Fibroblast of skin of abdomen (primary cell): ENCODE results near the gene DNAJB4.
A peak's percentile ranks its signal among the peaks of the same experiment; 100 is the strongest.
"Not testable (repeated sequence)": the region's sequence is repeated elsewhere in the genome, so short reads cannot be mapped to it uniquely, and the experiment has no call there.

ENCODE experiments used
- DNase-seq: peaks from one replicate; pipeline ENCODE4 v3.0.0-alpha.2; 2013

The DNAJB4 gene

GRCh38 chr1:77991638-77992037 is 13.1 kb upstream of the DNAJB4 start:
- no peak for DNase-seq

DNA sequence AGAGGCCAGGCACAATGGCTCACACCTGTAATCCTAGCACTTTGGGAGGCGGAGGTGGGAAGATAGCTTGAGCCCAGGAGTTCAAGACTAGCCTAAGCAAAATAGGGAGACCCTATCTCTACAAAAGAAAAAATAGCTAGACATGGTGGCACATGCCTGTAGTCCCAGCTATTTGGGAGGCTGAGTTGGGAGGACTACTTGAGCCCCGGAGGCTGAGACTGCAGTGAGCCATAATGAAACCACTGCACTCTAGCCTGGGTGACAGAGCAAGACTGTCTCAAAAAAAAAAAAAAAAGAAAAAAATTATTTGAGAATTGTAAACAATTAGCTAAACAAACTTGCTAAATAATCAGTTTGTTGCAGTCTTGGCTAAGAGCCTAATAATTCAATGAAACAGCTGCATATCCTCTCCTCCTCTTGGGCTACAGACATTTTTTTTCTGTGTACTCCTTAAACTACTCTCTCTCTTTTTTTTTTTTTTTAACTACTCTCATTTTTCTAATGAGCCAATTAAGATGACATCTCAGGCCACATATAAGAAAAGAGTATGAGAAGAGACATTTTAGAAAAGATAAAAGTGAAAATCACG is 10.5 kb upstream of the DNAJB4 start:
- DNase-seq, result no peak

- no peak for DNase-seq
These were observed 8.0 kb upstream of the DNAJB4 start for GRCh38 chr1:77996734-77997133.

DNA sequence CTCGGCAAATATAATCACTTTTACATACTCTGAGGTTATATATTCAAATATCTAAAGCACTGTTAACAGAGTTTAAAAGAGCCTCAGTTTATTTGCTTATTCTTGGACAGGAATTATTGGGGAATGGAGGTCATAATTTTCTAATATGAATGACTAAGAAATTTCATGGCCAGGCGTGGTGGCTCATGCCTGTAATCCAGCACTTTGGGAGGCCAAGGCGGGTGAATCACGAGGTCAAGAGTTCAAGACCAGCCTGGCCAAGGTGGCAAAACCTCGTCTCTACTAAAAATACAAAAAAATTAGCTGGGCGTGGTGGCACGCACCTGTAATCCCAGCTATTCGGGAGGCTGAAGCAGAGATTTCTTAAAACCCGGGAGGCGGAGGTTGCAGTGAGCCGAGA is 4.2 kb upstream of the DNAJB4 start:
- DNase-seq, result not testable (repeated sequence)

GRCh38 chr1:78003070-78003746 is 1.5 kb upstream of the DNAJB4 start:
- DNase-seq, result no peak

GRCh38 chr1:78003882-78004718 is 639 bp upstream of the DNAJB4 start:
- peak; percentile 90 for DNase-seq

- no peak for DNase-seq
These were observed 646 bp downstream of the DNAJB4 start for GRCh38 chr1:78005448-78005722.

GRCh38 chr1:78005755-78006154 is 1.0 kb downstream of the DNAJB4 start:
- DNase-seq, result peak; percentile 90

DNA sequence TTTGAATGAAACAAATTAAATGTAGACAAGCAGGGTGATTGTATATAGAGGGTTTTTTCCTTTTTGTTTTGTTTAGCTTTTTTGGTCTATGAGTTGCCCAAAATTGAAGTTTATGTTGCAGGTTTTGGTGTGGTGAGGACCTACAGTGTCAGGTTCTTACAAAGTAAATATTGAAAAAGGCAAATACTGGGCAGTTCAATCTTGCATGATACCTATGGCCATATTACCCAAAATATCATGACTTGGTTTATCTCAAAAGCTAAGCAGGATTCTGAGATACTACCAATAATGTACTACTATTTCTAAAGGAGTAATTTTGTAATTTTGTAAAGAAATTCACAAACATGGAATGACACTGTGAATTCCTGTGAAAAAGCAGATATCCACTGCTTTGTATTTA is 1.8 kb downstream of the DNAJB4 start:
- DNase-seq, result no peak

DNA sequence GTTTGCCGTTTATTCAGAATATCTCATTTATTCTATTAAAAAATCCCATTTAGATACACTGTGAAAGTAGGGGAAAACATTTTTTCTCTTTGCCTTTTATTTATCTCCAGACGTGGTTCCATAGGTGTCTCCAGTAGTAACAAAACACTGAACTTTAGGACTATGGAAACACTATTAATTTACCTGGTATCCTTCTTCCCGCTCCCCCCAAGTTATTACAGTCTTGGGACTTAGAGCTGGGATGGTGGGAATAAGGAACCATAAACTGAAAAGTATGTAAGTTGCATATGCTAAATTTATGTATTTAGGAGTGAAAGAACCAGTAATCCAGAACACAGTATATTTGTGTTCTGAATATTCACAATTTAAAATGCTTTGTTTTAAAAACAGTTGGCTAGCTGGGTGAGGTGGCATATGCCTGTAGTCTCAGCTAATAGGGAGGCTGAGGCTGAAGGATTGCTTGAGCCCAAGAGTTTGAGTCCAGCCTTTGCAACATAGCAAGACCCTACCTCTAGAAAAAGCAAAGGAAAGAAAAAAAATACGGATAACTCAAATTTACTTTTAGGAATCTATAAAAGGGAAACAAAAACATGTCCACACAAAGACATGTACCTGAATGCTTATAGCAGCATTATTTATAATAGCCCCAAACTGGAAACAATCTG is 3.1 kb downstream of the DNAJB4 start:
- DNase-seq, result no peak

GRCh38 chr1:78009276-78009675 is 4.5 kb downstream of the DNAJB4 start:
- no peak for DNase-seq

DNA sequence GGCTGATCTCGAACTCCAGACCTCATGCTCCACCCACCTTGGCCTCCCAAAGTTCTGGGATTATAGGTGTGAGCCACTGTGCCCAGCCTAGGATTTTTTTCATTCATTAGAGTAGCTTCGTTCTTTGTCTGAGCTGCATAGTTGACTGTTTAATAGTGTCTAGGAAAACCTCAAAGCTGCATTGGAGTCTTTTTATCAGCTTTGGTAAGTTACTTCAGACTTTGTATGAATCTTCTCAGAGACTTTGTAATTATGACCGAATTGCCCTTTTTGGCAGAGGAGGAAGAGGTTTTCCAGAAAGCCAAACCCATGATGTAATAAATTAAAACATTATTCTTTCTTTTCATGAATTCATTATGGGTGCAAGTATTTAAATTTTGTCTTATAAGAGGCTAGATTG is 5.1 kb downstream of the DNAJB4 start:
- DNase-seq, result peak; percentile 53

GRCh38 chr1:78011050-78011449 is 6.3 kb downstream of the DNAJB4 start:
- no peak for DNase-seq

DNA sequence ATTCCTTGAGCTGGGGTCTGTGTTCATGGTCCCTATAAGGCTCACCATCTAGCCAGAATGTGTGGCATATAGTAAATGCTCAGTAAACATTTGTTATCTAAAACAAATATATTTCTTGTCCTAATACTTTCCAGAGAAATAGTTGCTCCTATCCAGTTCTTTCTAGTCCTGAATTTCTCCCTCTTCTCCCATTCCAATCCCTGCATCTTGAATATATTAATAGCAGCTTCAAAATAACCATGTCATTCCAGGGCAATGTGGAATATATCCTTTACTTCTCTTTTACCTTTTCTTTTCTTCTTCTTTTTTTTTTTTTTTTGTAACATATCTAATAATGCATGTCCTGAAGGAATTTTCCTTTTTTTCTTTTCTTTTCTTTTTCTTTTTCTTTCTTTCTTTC is 10.4 kb downstream of the DNAJB4 start:
- no peak for DNase-seq

GRCh38 chr1:78019024-78019423 is 14.3 kb downstream of the DNAJB4 start:
- no peak for DNase-seq

DNA sequence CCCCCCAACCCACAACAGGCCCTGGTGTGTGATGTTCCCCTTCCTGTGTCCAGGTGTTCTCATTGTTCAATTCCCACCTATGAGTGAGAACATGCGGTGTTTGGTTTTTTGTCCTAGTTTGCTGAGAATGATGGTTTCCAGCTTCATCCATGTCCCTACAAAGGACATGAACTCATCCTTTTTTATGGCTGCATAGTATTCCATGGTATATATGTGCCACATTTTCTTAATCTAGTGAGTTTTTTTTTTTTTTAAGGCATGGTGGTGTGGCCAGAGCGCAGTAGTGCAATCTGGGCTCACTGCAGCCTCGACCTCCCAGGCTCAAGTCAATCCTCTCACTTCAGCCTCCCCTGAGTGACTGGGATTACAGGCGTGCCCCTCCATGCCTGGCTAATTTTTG is 16.4 kb downstream of the DNAJB4 start:
- not testable (repeated sequence) for DNase-seq

DNA sequence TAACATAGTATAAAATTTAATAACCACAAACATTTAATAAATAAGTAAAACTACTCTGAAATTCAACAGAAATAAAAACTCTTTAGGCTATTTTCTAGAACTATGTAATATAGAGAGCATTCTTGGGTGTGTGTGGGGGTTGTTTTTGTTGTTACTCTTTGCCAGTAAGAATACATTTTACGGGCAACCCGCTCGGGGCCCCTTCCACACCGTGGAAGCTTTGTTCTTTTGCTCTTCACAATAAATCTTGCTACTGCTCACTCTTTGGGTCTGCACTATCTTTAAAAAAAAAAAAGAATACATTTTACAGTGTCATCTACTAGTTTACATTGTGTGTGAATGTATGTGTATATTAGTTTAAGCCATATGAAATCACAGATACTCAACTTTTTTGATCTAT is 25.1 kb downstream of the DNAJB4 start:
- DNase-seq, result no peak

- no peak for DNase-seq
These were observed 28.5 kb downstream of the DNAJB4 start for GRCh38 chr1:78032996-78033796.

DNA sequence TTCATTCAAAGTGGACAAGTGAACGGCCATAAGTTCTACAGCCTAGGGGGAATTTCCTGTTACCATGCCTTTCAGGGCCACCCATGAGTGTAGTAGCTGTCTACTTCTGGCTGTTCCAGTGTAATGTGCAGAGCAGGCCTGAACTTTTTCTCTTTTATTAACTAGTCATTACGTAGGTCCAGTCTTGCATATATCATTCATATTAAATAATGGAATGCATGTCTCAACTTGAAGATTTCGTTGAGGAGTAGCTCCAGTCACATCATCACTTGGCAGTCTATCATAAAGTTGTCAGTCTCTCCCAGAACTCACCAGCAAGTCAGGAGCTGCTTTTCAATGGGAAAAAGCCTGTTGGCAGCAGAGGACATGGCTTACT is 29.0 kb downstream of the DNAJB4 start:
- no peak for DNase-seq

DNA sequence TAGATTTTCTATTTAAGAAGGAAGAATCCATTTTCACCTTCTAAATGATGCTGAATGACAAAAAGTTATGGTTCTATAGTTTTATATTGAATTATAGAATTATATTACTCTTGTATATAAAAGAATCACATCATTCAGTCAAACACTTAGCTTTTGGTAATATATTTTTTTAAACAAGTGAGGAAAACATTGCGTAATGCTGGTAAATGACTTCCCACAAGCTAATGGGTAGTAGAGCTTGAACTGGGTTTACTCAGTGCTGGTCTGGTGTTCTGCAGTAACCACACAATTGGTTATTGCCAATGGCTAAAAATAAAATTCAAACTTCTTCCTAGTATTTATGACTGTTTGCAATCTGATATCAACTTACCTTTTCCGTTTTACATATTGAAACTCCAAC is 30.4 kb downstream of the DNAJB4 start:
- no peak for DNase-seq

GRCh38 chr1:78036450-78036849 is 31.7 kb downstream of the DNAJB4 start:
- no peak for DNase-seq

GRCh38 chr1:78038071-78038470 is 33.3 kb downstream of the DNAJB4 start:
- DNase-seq, result no peak

DNA sequence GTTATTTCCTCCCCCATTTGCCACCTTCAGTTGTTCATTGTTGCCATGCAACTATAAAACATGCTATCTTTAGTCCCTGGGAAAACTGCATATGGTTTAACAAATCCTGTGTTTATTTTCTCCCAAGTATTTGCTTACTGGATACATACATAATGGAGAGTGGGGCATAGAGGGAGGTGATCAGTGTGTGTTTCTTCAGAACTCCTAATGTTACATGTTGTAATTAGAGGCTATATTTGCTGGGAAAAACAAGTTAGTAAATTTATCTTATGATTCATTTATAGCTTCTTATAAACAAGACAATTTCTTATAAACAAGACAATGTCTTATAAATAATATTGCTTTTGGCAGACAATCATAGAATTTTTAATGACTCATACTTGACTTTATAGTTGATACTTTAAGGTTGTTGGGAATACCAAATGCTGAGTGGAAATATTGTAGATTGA is 33.8 kb downstream of the DNAJB4 start:
- no peak for DNase-seq
